H9 (cell line): ENCODE measurements around the gene PDE6D. TPM values are rescaled to one million over a fixed set of nuclear protein-coding genes. Genes with fewer than 3 reads are reported as not detected.

Source experiments
- DNase-seq: peaks from one replicate; pipeline ENCODE4 v3.0.0-alpha.2; 2017
- H2AFZ ChIP-seq: one replicate; pipeline ENCODE4 v1.6.1; 2013; ENCODE audit warnings: mild to moderate bottlenecking, low read length, control low read depth, moderate library complexity
- H2AK5ac ChIP-seq: 2 replicates; pipeline ENCODE4 v1.6.1; 2013; ENCODE audit warnings: low read length, control low read depth, mixed read lengths; ENCODE audit not compliant: insufficient read length
- H2BK120ac ChIP-seq: one replicate; pipeline ENCODE4 v1.6.1; 2013; ENCODE audit warnings: low read depth, mild to moderate bottlenecking, low read length, control low read depth, inconsistent platforms; ENCODE audit not compliant: poor library complexity, severe bottlenecking
- H2BK12ac ChIP-seq: 2 replicates; pipeline ENCODE4 v1.6.1; 2013; ENCODE audit warnings: low read length, control low read depth, mixed read lengths, low read depth; ENCODE audit not compliant: insufficient read length
- H2BK15ac ChIP-seq: 2 replicates; pipeline ENCODE4 v1.6.1; 2013; ENCODE audit warnings: low read depth, low read length, control low read depth
- H2BK20ac ChIP-seq: one replicate; pipeline ENCODE4 v1.6.1; 2013; ENCODE audit warnings: low read depth, mild to moderate bottlenecking, low read length, control low read depth, inconsistent platforms; ENCODE audit not compliant: poor library complexity, severe bottlenecking
- H2BK5ac ChIP-seq: 2 replicates; pipeline ENCODE4 v1.6.1; 2013; ENCODE audit warnings: low read length, control low read depth, mixed read lengths; ENCODE audit not compliant: insufficient read length
- H3K14ac ChIP-seq: 2 replicates; pipeline ENCODE4 v1.6.1; 2013; ENCODE audit warnings: low read length, control low read depth; ENCODE audit not compliant: insufficient read depth
- H3K18ac ChIP-seq: 2 replicates; pipeline ENCODE4 v1.6.1; 2013; ENCODE audit warnings: low read depth, mild to moderate bottlenecking, mixed read lengths, low read length, control low read depth; ENCODE audit not compliant: insufficient read length
- H3K23ac ChIP-seq: 2 replicates; pipeline ENCODE4 v1.6.1; 2013; ENCODE audit warnings: low read length, control low read depth, mixed read lengths, low read depth; ENCODE audit not compliant: insufficient read length
- H3K23me2 ChIP-seq: 2 replicates; pipeline ENCODE4 v1.6.1; 2013; ENCODE audit warnings: low read depth, mild to moderate bottlenecking, mixed read lengths, low read length, control low read depth; ENCODE audit not compliant: insufficient read length, poor library complexity, severe bottlenecking
- H3K27ac ChIP-seq: 2 replicates; pipeline ENCODE4 v1.5.1; 2013; ENCODE audit warnings: low read length, control low read depth, mixed read lengths, low read depth; ENCODE audit not compliant: insufficient read length
- H3K27me3 ChIP-seq: 2 replicates; pipeline ENCODE4 v1.6.1; 2013; ENCODE audit warnings: low read length, control low read depth, inconsistent platforms; ENCODE audit not compliant: insufficient read depth
- H3K4ac ChIP-seq: 2 replicates; pipeline ENCODE4 v1.6.1; 2013; ENCODE audit warnings: low read depth, mild to moderate bottlenecking, control low read depth, inconsistent platforms, low read length, moderate library complexity
- H3K4me1 ChIP-seq: 2 replicates; pipeline ENCODE4 v1.6.1; 2013; ENCODE audit warnings: low read length, control low read depth, inconsistent platforms; ENCODE audit not compliant: insufficient read depth
- H3K4me2 ChIP-seq: 2 replicates; pipeline ENCODE4 v1.6.1; 2013; ENCODE audit warnings: low read length, control low read depth, mixed read lengths; ENCODE audit not compliant: insufficient read length, insufficient read depth
- H3K56ac ChIP-seq: 2 replicates; pipeline ENCODE4 v1.6.1; 2013; ENCODE audit warnings: low read depth, mild to moderate bottlenecking, mixed read lengths, low read length, control low read depth; ENCODE audit not compliant: insufficient read length
- H3K79me1 ChIP-seq: 2 replicates; pipeline ENCODE4 v1.6.1; 2013; ENCODE audit warnings: low read depth, mild to moderate bottlenecking, moderate library complexity, low read length, control low read depth, inconsistent platforms; ENCODE audit not compliant: insufficient read depth, poor library complexity, severe bottlenecking
- H3K79me2 ChIP-seq: 2 replicates; pipeline ENCODE4 v1.6.1; 2013; ENCODE audit warnings: low read length, control low read depth, inconsistent platforms; ENCODE audit not compliant: insufficient read depth
- H3K9ac ChIP-seq: 2 replicates; pipeline ENCODE4 v1.6.1; 2013; ENCODE audit warnings: low read length, control low read depth, mixed read lengths; ENCODE audit not compliant: insufficient read length; ENCODE audit errors: extremely low read depth
- H3K9me3 ChIP-seq: one replicate; pipeline ENCODE4 v1.6.1; 2013; ENCODE audit warnings: low read depth, low read length, inconsistent platforms; ENCODE audit not compliant: control insufficient read depth
- H3T11ph ChIP-seq: one replicate; pipeline ENCODE4 v1.6.1; 2013; ENCODE audit warnings: mild to moderate bottlenecking, low read length, control low read depth, inconsistent platforms
- H4K20me1 ChIP-seq: one replicate; pipeline ENCODE4 v1.6.1; 2013; ENCODE audit not compliant: control insufficient read depth, insufficient read length, insufficient read depth
- H4K5ac ChIP-seq: 2 replicates; pipeline ENCODE4 v1.6.1; 2013; ENCODE audit warnings: low read depth, mild to moderate bottlenecking, mixed read lengths, low read length, control low read depth; ENCODE audit not compliant: insufficient read length
- H4K8ac ChIP-seq: replicated peaks from 2 replicates; pipeline ENCODE4 v1.6.1; 2013; ENCODE audit warnings: low read length, control low read depth, mixed read lengths, low read depth; ENCODE audit not compliant: insufficient read length
- H4K91ac ChIP-seq: 2 replicates; pipeline ENCODE4 v1.6.1; 2013; ENCODE audit warnings: low read depth, mild to moderate bottlenecking, moderate library complexity, mixed read lengths, low read length, control low read depth; ENCODE audit not compliant: insufficient read length
- H3K27ac Mint-ChIP-seq, 3 experiments: 2 replicates in 2 of 3; 3 replicates in 1 of 3; pipeline ENCODE4 v1.8.0; 2020 to 2021; ENCODE audit warnings: mixed read lengths in 3 of 3, mild to moderate bottlenecking in 1 of 3, moderate library complexity in 1 of 3
- H3K27me3 Mint-ChIP-seq: 2 replicates; pipeline ENCODE4 v1.8.0; 2021; ENCODE audit warnings: low read depth, mild to moderate bottlenecking, moderate library complexity, mixed read lengths
- H3K36me3 Mint-ChIP-seq, 3 experiments: 2 replicates in 2 of 3; 3 replicates in 1 of 3; pipeline ENCODE4 v1.8.0; 2020 to 2021; ENCODE audit warnings: low read depth in 3 of 3, mixed read lengths in 3 of 3; ENCODE audit not compliant: insufficient read depth in 1 of 3
- H3K4me1 Mint-ChIP-seq, 2 experiments: 2 replicates each; pipeline ENCODE4 v1.8.0; 2020; ENCODE audit warnings: mixed read lengths in 2 of 2
- H3K4me3 Mint-ChIP-seq, 2 experiments: 2 replicates in 1 of 2; 3 replicates in 1 of 2; pipeline ENCODE4 v1.8.0; 2020 to 2021; ENCODE audit warnings: mild to moderate bottlenecking in 2 of 2, mixed read lengths in 2 of 2, moderate library complexity in 1 of 2
- H3K9me3 Mint-ChIP-seq, 2 experiments: 2 replicates in 1 of 2; 3 replicates in 1 of 2; pipeline ENCODE4 v1.8.0; 2020; ENCODE audit warnings: mild to moderate bottlenecking in 2 of 2, mixed read lengths in 2 of 2, moderate library complexity in 1 of 2
- WGBS: extraction: QIAGEN DNeasy Blood & Tissue Kit; methylation state at CpG from one replicate; pipeline ENCODE4 v1.1.7; 2013; ENCODE audit warnings: missing lambda C conversion rate, low lambda C conversion rate, mixed read lengths; ENCODE audit not compliant: insufficient read length; ENCODE audit errors: extremely low coverage; 5-methylcytosine and 5-hydroxymethylcytosine counted together
- total RNA-seq: library from RNA; stranded (reverse); gene quantifications from 2 replicates; pipeline ENCODE4 v1.2.1, GENCODE V29; 2021
- TF ChIP-seq, protein P1 (sequence below): fragments of 200-600 bp; sonication (generic); conservative IDR thresholded peaks from 3 replicates; pipeline ENCODE4 v1.8.0; 2021; ENCODE audit warnings: antibody characterized with exemption, mild to moderate bottlenecking

Gene PDE6D
- total RNA-seq, 1 experiment from 2014 or later: 33.7 TPM

DNA sequence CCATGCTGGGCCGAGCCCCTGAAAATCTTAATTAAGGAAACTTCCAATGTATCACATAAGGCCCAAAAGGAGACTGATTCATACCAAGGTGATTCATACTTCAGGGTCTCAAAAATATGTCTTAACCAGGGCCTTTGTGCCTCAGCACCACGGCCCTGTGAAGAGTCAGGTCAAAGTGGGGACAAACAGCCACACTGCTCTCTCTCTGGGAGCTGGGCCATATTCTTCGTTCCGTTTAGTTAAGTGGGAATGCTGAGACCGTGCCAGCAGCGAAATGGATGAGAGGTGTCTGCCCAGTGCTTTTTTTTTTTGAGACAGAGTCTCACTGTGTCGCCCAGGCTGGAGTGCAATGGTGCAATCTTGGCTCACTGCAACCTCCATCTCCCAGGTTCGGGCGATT lies 82.1 kb downstream of the PDE6D start:
- Histone ChIP-seq H4K8ac (no peak overlapping the region), H2BK15ac (no peak overlapping the region), H3K4me2 (no peak overlapping the region), H3K4ac (no peak overlapping the region), H3K9me3 (no peaks in the 10 kb centered on the region), H3T11ph (no peak overlapping the region), H3K14ac (no peak overlapping the region), H2AFZ (no peak overlapping the region), H3K27me3 (no peaks in the 10 kb centered on the region), H3K18ac (no peak overlapping the region), H3K23me2 (no peaks in the 10 kb centered on the region), H2BK20ac (no peak overlapping the region), H2BK5ac (no peak overlapping the region), H3K79me1 (no peaks in the 10 kb centered on the region), H3K79me2 (no peaks in the 10 kb centered on the region), H2BK120ac (no peak overlapping the region), H4K91ac (no peak overlapping the region), H2BK12ac (no peak overlapping the region), H3K27ac (no peak overlapping the region), H3K56ac (no peak overlapping the region), H3K23ac (no peak overlapping the region), H2AK5ac (no peak overlapping the region), H4K20me1 (no peaks in the 10 kb centered on the region), H3K4me1 (no peaks in the 10 kb centered on the region), H3K9ac (no peak overlapping the region), H4K5ac (no peak overlapping the region)
- peaks cover 2% of the 10 kb centered on the region; the same call in 1 of the 2 replicates for H3K27me3 Mint-ChIP-seq
- no peaks in the 10 kb centered on the region for H3K9me3 Mint-ChIP-seq
- H3K36me3 Mint-ChIP-seq: peaks cover 0 to 4% (median 0%) of the 10 kb centered on the region in 3 experiments; a peak in 4 of 7 replicates
- H3K4me3 Mint-ChIP-seq: no peak overlapping the region
- peaks cover 3 to 5% of the 10 kb centered on the region in 2 experiments; a peak in 2 of 4 replicates for H3K4me1 Mint-ChIP-seq
- TF ChIP-seq, protein P1, sequence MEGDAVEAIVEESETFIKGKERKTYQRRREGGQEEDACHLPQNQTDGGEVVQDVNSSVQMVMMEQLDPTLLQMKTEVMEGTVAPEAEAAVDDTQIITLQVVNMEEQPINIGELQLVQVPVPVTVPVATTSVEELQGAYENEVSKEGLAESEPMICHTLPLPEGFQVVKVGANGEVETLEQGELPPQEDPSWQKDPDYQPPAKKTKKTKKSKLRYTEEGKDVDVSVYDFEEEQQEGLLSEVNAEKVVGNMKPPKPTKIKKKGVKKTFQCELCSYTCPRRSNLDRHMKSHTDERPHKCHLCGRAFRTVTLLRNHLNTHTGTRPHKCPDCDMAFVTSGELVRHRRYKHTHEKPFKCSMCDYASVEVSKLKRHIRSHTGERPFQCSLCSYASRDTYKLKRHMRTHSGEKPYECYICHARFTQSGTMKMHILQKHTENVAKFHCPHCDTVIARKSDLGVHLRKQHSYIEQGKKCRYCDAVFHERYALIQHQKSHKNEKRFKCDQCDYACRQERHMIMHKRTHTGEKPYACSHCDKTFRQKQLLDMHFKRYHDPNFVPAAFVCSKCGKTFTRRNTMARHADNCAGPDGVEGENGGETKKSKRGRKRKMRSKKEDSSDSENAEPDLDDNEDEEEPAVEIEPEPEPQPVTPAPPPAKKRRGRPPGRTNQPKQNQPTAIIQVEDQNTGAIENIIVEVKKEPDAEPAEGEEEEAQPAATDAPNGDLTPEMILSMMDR: no peak
- H3K27ac Mint-ChIP-seq: no peak overlapping the region
- WGBS: no CpG with 5 or more reads among the region's 9 CpGs
- no peak for DNase-seq
